K562 (cell line): Measurements from ENCODE around the gene CENPE. TPM values are rescaled to one million over a fixed set of nuclear protein-coding genes. Genes with fewer than 3 reads are reported as not detected.
A peak's percentile ranks its signal among the peaks of the same experiment; 100 is the strongest.

Source experiments
- GATAD2B ChIP-seq: fragments of 450-650 bp; IDR thresholded peaks from 2 replicates; pipeline ENCODE4 v1.6.1; 2017; ENCODE audit warnings: mild to moderate bottlenecking, borderline replicate concordance
- HNRNPUL1 ChIP-seq: fragments of 200-400 bp; formaldehyde crosslinking; IDR thresholded peaks from 2 replicates; pipeline ENCODE4 v1.6.1; 2017; ENCODE audit warnings: low read length
- ILF3 ChIP-seq: fragments of 450-650 bp; IDR thresholded peaks from 2 replicates; pipeline ENCODE4 v1.6.1; 2018; ENCODE audit warnings: antibody characterized with exemption, mild to moderate bottlenecking, moderate library complexity, borderline replicate concordance
- KDM5B ChIP-seq: fragments of 200-600 bp; sonication (generic); IDR thresholded peaks from 2 replicates; pipeline ENCODE4 v1.6.1; 2012; ENCODE audit warnings: low read depth, mild to moderate bottlenecking, moderate library complexity, low read length, control low read depth, inconsistent platforms; ENCODE audit not compliant: insufficient replicate concordance
- RBM15 ChIP-seq: fragments of 200-400 bp; formaldehyde crosslinking; IDR thresholded peaks from 2 replicates; pipeline ENCODE4 v1.6.1; 2018; ENCODE audit warnings: mild to moderate bottlenecking, low read length, moderate library complexity; ENCODE audit not compliant: insufficient read depth
- SMAD1 ChIP-seq: fragments of 150-350 bp; IDR thresholded peaks from 2 replicates; pipeline ENCODE4 v1.6.1; 2014; ENCODE audit warnings: low read length, low read depth; ENCODE audit not compliant: partially characterized antibody
- TCF7L2 ChIP-seq: fragments of 150-350 bp; IDR thresholded peaks from 2 replicates; pipeline ENCODE4 v1.6.1; 2016; ENCODE audit warnings: low read depth, mild to moderate bottlenecking, low read length, moderate library complexity
- ZC3H8 ChIP-seq: fragments of 450-650 bp; IDR thresholded peaks from 2 replicates; pipeline ENCODE4 v1.6.1; 2017
- ZNF384 ChIP-seq: IDR thresholded peaks from 2 replicates; pipeline ENCODE4 v1.6.1; 2012; ENCODE audit warnings: low read depth, low read length, improper control_type of control experiment
- ZNF586 ChIP-seq: fragments of 450-650 bp; formaldehyde crosslinking; conservative IDR thresholded peaks from 2 replicates; pipeline ENCODE4 v1.4.0; 2020; ENCODE audit warnings: mild to moderate bottlenecking, moderate library complexity
- polyA plus RNA-seq, 8 experiments: library from polyadenylated mRNA; depleted of rRNA in 4 of 8; stranded (reverse) in 5 of 8; unstranded in 3 of 8; fragments of >200 nt; fragmentation: Nextera tagmentation in 2 of 8; fragmentation: Illumina TruSeq in 1 of 8; extraction: Ambion mirVana in 2 of 8; extraction: Trizol in 1 of 8; gene quantifications; 2 replicates each; pipeline versions ENCODE4 v1.2.1 to v1.2.3, GENCODE V29; 2011 to 2014; ENCODE audit warnings: inconsistent platforms in 1 of 8, missing spikeins in 1 of 8
- total RNA-seq, 7 experiments: library from RNA; depleted of rRNA in 6 of 7; stranded (reverse); fragments of >200 nt in 6 of 7; fragmentation: Illumina TruSeq in 2 of 7; extraction: Trizol in 2 of 7; gene quantifications; 2 replicates each; pipeline versions ENCODE4 v1.2.1 to v1.2.3, GENCODE V29; 2011 to 2021; ENCODE audit warnings: low replicate concordance in 1 of 7
- TF ChIP-seq, protein P1 (sequence below): fragments of 450-650 bp; formaldehyde crosslinking; IDR thresholded peaks from 2 replicates; pipeline ENCODE4 v1.4.0; 2020; ENCODE audit warnings: mild to moderate bottlenecking, moderate library complexity
- TF ChIP-seq, protein P2 (sequence below): fragments of 450-650 bp; formaldehyde crosslinking; IDR thresholded peaks from 2 replicates; pipeline ENCODE4 v1.4.0; 2020; ENCODE audit warnings: mild to moderate bottlenecking, moderate library complexity
- TF ChIP-seq, protein P3 (sequence below): fragments of 250-450 bp; sonication (Bioruptor Pico); IDR thresholded peaks from 2 replicates; pipeline ENCODE4 v1.5.0; 2021
- TF ChIP-seq, protein P4 (sequence below): sonication (generic); formaldehyde crosslinking; IDR thresholded peaks from 2 replicates; pipeline ENCODE4 v1.8.1; 2023; ENCODE audit warnings: mild to moderate bottlenecking, missing genetic modification reagents
- TF ChIP-seq, protein P5 (sequence below): fragments of 450-650 bp; IDR thresholded peaks from 2 replicates; pipeline ENCODE4 v1.7.1; 2018; ENCODE audit warnings: mild to moderate bottlenecking, low read depth; ENCODE audit not compliant: partially characterized antibody

CENPE gene
- total and polyA plus RNA-seq, 9 of the 15 experiments (the other 6 are each of a cell fraction or from before 2014, with no cell fraction given) = 9.9 to 53.2 (median 27.4) TPM

DNA sequence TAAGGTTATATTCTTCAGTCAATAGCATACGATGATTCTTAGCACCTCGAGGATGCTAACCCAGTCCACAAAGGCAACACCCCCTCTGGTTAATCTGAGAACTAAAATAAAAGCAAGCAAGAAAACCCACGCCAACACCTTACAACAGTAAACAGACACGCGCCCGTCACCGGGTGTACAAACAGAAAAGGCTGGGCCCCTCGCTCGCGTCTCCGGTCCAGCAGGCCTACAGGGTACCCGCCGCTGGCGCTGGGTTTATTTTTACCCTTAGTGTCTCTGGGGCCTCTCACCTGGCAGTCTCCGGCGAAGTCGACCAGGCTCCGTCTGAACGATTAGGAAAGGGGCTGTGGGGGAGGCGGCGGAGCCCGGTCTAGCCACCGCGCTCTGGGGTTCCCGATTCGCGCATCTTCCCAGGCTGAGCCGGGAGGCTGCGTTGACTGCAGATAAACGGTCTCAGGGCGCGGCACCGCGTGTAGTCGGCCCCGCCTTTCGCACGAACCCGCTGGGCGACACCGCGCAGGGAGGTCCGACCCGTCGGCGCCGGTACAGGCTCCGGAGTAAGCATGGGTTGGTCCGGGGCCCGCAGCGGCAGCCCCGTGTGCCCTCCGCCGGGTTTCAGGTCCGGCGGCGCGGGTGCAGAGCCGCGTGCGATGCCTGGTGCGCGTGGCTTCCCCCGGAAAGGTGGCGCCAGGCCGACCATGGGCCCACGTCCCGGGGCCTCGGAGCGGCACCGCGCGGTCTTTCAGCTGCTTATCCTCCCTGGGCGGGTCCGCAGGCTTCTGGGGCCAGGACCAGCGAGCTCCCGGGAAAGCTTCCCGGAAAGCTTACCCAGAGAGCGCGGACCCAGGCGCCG is 122.0 kb downstream of the CENPE start (continued):
- TF ChIP-seq, protein P1, sequence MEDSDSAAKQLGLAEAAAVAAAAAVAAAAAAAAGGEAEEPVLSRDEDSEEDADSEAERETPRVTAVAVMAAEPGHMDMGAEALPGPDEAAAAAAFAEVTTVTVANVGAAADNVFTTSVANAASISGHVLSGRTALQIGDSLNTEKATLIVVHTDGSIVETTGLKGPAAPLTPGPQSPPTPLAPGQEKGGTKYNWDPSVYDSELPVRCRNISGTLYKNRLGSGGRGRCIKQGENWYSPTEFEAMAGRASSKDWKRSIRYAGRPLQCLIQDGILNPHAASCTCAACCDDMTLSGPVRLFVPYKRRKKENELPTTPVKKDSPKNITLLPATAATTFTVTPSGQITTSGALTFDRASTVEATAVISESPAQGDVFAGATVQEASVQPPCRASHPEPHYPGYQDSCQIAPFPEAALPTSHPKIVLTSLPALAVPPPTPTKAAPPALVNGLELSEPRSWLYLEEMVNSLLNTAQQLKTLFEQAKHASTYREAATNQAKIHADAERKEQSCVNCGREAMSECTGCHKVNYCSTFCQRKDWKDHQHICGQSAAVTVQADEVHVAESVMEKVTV (CRISPR knock-in tag) = no peak
- TF ChIP-seq ILF3 (no peak), RBM15 (no peak), ZC3H8 (no peak), TCF7L2 (no peak), SMAD1 (no peak), KDM5B (peak; percentile 59), GATAD2B (0 out of 2 replicates have a peak, but pooled peaks have one; percentile 39), ZNF586 (CRISPR knock-in tag) (no peak), ZNF384 (no peak), HNRNPUL1 (no peak)
- TF ChIP-seq, protein P2, sequence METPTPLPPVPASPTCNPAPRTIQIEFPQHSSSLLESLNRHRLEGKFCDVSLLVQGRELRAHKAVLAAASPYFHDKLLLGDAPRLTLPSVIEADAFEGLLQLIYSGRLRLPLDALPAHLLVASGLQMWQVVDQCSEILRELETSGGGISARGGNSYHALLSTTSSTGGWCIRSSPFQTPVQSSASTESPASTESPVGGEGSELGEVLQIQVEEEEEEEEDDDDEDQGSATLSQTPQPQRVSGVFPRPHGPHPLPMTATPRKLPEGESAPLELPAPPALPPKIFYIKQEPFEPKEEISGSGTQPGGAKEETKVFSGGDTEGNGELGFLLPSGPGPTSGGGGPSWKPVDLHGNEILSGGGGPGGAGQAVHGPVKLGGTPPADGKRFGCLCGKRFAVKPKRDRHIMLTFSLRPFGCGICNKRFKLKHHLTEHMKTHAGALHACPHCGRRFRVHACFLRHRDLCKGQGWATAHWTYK (CRISPR knock-in tag) = peak; percentile 54; the same call in 1 of the 2 replicates
- TF ChIP-seq, protein P3, sequence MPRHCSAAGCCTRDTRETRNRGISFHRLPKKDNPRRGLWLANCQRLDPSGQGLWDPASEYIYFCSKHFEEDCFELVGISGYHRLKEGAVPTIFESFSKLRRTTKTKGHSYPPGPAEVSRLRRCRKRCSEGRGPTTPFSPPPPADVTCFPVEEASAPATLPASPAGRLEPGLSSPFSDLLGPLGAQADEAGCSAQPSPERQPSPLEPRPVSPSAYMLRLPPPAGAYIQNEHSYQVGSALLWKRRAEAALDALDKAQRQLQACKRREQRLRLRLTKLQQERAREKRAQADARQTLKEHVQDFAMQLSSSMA (CRISPR knock-in tag) = no peak
- TF ChIP-seq, protein P4, sequence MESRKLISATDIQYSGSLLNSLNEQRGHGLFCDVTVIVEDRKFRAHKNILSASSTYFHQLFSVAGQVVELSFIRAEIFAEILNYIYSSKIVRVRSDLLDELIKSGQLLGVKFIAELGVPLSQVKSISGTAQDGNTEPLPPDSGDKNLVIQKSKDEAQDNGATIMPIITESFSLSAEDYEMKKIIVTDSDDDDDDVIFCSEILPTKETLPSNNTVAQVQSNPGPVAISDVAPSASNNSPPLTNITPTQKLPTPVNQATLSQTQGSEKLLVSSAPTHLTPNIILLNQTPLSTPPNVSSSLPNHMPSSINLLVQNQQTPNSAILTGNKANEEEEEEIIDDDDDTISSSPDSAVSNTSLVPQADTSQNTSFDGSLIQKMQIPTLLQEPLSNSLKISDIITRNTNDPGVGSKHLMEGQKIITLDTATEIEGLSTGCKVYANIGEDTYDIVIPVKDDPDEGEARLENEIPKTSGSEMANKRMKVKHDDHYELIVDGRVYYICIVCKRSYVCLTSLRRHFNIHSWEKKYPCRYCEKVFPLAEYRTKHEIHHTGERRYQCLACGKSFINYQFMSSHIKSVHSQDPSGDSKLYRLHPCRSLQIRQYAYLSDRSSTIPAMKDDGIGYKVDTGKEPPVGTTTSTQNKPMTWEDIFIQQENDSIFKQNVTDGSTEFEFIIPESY (CRISPR knock-in tag) = peak; percentile 90
- TF ChIP-seq, protein P5, sequence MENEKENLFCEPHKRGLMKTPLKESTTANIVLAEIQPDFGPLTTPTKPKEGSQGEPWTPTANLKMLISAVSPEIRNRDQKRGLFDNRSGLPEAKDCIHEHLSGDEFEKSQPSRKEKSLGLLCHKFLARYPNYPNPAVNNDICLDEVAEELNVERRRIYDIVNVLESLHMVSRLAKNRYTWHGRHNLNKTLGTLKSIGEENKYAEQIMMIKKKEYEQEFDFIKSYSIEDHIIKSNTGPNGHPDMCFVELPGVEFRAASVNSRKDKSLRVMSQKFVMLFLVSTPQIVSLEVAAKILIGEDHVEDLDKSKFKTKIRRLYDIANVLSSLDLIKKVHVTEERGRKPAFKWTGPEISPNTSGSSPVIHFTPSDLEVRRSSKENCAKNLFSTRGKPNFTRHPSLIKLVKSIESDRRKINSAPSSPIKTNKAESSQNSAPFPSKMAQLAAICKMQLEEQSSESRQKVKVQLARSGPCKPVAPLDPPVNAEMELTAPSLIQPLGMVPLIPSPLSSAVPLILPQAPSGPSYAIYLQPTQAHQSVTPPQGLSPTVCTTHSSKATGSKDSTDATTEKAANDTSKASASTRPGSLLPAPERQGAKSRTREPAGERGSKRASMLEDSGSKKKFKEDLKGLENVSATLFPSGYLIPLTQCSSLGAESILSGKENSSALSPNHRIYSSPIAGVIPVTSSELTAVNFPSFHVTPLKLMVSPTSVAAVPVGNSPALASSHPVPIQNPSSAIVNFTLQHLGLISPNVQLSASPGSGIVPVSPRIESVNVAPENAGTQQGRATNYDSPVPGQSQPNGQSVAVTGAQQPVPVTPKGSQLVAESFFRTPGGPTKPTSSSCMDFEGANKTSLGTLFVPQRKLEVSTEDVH = no peak
